Left colon (tissue), 2 donors: ENCODE results near the gene PPM1M. TPM values are rescaled to one million over a fixed set of nuclear protein-coding genes. Genes with fewer than 3 reads are reported as not detected.
"Not testable (repeated sequence)": the region's sequence is repeated elsewhere in the genome, so short reads cannot be mapped to it uniquely, and the experiment has no call there.

Source experiments
- ATAC-seq: fragments of 200-7000 bp; cut with Tn5 transposase; one replicate; pipeline ENCODE4 v1.9.1; 2020; ENCODE audit warnings: mild to moderate bottlenecking, moderate library complexity
- DNase-seq, 2 donors: peaks; one replicate each; pipeline ENCODE4 v3.0.0-alpha.2; 2020
- intact Hi-C, 2 donors: fragments of 100-400 bp; cut with DNase I in 1 of 2; cut with micrococcal nuclease in 1 of 2; formaldehyde crosslinking; loops; one replicate each; pipeline versions ENCODE4 v1.11.2 to v1.14.0; 2022; cut with DNase I, micrococcal nuclease
- total RNA-seq, 2 donors: library from RNA; stranded (reverse); fragmentation: NEBNext Ultra II Directional; extraction: Animal tissue kit (Norgen Biotek cat#: 25700); gene quantifications; one replicate each; pipeline ENCODE4 v1.2.1, GENCODE V29; 2021
- donor health status: DM: no; HTN: no; CAD: no.
- donor health status: DM: yes; HTN: yes; CAD: no.

PPM1M gene
- total RNA-seq, 2 donors from 2014 or later: 2.9 to 9.3 TPM

- ATAC-seq: no peak
- intact Hi-C loops: no loop called here
- no peak for DNase-seq
Observed at GRCh38 chr3:52283306-52283705, 37.7 kb downstream of the PPM1M start.

GRCh38 chr3:52284051-52284450 is 38.5 kb downstream of the PPM1M start:
- intact Hi-C loops, ATAC-seq: not testable (repeated sequence)
- peak in 1 of 2 donors; percentile 9 for DNase-seq

GRCh38 chr3:52286777-52287110 is 41.2 kb downstream of the PPM1M start:
- intact Hi-C loops: no loop called here
- ATAC-seq (no peak), DNase-seq (peak; percentile 11 to 30)

GRCh38 chr3:52288674-52289073 is 43.1 kb downstream of the PPM1M start:
- ATAC-seq (no peak), DNase-seq (peak in 1 of 2 donors; percentile 25)
- intact Hi-C loops: no loop called here

- intact Hi-C loops: no loop called here
- DNase-seq (peak; percentile 42 to 65), ATAC-seq (peak; percentile 36)
Observed at GRCh38 chr3:52289338-52289746, 43.8 kb downstream of the PPM1M start.

- peak; percentile 74 to 86 for DNase-seq
- peak; percentile 69 for ATAC-seq
- intact Hi-C loops: no loop called here
Observed at GRCh38 chr3:52289747-52290595, 44.4 kb downstream of the PPM1M start.

GRCh38 chr3:52290596-52291507 is 45.3 kb downstream of the PPM1M start:
- DNase-seq (peak in 1 of 2 donors; percentile 36), ATAC-seq (no peak)
- intact Hi-C loops: no loop called here

- DNase-seq: no peak
- intact Hi-C loops: no loop called here
Observed at GRCh38 chr3:52291508-52292181, 46.1 kb downstream of the PPM1M start.

GRCh38 chr3:52292247-52293065 is 46.9 kb downstream of the PPM1M start:
- no peak for DNase-seq
- intact Hi-C loops: no loop called here
- ATAC-seq: no peak

More at GRCh38 chr3:52291508-52292181, 46.1 kb downstream of the PPM1M start:
- ATAC-seq: no peak

GRCh38 chr3:52293491-52294319 is 48.1 kb downstream of the PPM1M start:
- intact Hi-C loops: no loop called here
- no peak for ATAC-seq

GRCh38 chr3:52294320-52295150 is 49.0 kb downstream of the PPM1M start:
- intact Hi-C loops: no loop called here
- DNase-seq: no peak

More at GRCh38 chr3:52293491-52294319, 48.1 kb downstream of the PPM1M start:
- DNase-seq: no peak

GRCh38 chr3:52295671-52296208 is 50.2 kb downstream of the PPM1M start:
- ATAC-seq (no peak), DNase-seq (no peak)
- intact Hi-C loops: no loop called here

More at GRCh38 chr3:52294320-52295150, 49.0 kb downstream of the PPM1M start:
- no peak for ATAC-seq

GRCh38 chr3:52297242-52298148 is 51.9 kb downstream of the PPM1M start:
- DNase-seq: no peak
- no peak for ATAC-seq
- intact Hi-C loops: no loop called here

GRCh38 chr3:52298149-52299098 is 52.9 kb downstream of the PPM1M start:
- ATAC-seq: peak; percentile 10
- intact Hi-C loops: no loop called here
- no peak for DNase-seq
